HG03175 (cell line): ENCODE measurements around the gene DPM3.
"Not testable (repeated sequence)": the region's sequence is repeated elsewhere in the genome, so short reads cannot be mapped to it uniquely, and the experiment has no call there.

Source experiments
- ATAC-seq: cut with Tn5 transposase; IDR thresholded peaks from one replicate; pipeline ENCODE4 v1.9.1; 2021; ENCODE audit warnings: mild to moderate bottlenecking, moderate library complexity; ENCODE audit not compliant: unreplicated experiment

Gene DPM3, protein sequence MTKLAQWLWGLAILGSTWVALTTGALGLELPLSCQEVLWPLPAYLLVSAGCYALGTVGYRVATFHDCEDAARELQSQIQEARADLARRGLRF

GRCh38 chr1:155139895-155140629 lies at the start of gene DPM3:
DPM3 (minus strand) TSS chr1:155140531; CDS start chr1:155140240, 291 bp downstream.
- peak; percentile 72 for ATAC-seq

DNA sequence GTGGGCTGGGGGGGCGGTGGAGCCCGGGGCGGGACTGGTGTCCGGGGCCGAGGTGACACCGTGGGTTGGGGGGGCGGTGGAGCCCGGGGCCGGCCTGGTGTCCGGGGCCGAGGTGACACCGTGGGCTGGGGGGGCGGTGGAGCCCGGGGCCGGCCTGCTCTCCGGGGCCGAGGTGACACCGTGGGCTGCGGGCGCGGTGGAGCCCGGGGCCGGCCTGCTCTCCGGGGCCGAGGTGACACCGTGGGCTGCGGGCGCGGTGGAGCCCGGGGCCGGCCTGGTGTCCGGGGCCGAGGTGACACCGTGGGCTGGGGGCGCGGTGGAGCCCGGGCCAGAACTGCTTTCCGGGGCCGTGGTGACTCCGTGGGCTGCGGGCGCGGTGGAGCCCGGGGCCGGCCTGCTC lies 49.6 kb upstream of the DPM3 start:
- ATAC-seq: not testable (repeated sequence)

DNA sequence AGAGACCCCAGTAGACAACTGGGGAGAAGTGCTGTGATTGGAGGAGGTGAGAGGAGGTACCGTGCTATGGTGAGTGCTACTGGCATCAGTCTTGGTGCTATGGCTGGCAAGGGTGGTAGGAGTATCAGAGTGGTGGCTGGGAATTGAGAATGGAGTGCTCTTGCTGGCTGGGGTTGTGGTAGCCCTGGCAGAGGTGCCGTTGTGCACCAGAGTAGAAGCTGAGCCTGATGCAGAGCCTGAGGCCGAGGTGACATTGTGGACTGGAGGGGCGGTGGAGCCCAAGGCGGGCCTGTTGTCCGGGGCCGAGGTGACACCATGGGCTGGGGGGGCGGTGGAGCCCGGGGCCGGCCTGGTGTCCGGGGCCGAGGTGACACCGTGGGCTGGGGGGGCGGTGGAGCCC lies 47.9 kb upstream of the DPM3 start:
- no peak for ATAC-seq

DNA sequence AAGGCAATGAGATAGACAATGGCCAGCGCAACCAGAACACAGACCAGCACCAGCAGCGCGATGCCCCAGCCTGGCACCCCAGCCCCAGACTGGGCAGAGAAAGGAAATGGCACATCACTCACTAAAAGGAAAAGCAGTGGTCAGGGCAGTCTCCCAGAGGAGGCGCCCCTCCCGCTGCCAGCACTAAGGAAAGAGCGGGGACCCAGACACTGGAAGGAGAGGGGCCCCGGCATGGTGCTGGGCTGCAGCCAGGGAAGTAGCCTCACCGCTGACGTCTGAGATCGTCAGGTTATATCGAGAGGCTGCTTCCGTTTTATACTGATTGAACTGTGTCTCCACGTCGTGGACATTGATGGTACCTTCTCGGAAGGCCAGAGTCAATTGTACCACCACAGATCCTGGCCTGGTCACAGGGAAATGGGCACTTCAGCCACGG lies 47.1 kb upstream of the DPM3 start:
- no peak for ATAC-seq

DNA sequence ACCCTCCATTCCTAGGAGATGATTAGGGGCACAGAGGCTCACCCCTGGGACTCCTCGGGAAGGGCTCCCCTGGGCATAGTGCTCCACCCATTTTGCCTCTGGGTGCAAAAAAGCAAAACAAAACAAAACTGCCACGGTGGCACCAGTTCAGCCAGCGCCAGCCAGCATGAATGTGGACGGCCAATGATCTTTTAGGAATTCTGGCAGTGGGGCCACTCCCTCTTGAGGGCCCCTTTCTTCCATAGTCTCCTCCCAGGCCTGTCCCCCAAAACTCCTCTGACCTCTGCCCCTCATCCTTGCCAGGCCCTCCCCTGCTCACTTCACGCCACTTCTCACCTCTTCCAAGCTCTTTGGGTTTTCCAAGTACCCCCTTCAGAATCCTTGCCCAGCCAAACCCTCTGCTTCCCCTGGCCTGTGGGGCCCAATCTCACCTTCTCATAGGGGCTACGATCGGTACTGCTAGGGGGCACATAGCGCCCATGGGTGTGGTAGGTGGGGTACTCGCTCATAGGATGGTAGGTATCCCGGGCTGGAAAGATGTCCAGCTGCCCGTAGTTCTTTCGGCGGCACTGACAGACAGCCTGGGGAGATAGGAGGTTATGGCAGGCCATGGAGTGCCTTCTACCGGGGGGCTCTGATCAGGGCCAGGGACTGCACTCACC lies 46.6 kb upstream of the DPM3 start:
- no peak for ATAC-seq

DNA sequence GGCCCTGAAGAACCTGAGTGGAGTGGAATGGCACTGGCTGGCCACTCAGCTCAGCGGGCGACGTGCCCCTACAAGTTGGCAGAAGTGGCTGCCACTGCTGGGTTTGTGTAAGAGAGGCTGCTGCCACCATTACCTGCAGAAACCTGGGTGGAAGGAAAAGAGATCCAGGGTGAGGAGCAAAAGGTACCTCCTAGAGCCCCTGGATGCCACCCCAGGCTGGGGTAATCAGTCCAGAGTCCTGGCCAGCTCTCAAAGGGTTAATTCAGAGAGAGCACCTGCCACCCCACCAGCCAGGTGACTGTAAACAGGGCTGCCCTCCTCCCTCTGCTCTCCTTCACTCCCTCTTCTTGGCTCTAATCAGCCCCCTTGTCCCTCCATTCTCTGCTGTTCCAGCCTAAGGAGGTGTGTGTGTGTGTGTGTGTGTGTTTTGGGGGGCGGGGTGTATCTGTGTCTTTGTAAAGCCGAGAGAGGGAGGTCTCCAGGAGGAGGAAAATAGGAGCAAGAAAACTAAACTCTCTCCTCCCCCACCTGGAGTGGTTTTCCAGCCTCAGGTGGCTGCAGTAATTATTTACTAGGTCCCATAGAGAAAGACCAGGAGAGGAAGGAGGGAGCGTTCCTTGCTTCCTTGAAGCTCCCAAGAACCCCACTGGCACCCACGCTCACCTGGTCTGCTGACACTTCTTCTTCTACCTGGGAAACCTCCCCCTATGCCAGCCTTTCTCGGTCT lies 45.9 kb upstream of the DPM3 start:
- ATAC-seq: no peak

GRCh38 chr1:155185783-155186066 lies 45.4 kb upstream of the DPM3 start:
- ATAC-seq: no peak

DNA sequence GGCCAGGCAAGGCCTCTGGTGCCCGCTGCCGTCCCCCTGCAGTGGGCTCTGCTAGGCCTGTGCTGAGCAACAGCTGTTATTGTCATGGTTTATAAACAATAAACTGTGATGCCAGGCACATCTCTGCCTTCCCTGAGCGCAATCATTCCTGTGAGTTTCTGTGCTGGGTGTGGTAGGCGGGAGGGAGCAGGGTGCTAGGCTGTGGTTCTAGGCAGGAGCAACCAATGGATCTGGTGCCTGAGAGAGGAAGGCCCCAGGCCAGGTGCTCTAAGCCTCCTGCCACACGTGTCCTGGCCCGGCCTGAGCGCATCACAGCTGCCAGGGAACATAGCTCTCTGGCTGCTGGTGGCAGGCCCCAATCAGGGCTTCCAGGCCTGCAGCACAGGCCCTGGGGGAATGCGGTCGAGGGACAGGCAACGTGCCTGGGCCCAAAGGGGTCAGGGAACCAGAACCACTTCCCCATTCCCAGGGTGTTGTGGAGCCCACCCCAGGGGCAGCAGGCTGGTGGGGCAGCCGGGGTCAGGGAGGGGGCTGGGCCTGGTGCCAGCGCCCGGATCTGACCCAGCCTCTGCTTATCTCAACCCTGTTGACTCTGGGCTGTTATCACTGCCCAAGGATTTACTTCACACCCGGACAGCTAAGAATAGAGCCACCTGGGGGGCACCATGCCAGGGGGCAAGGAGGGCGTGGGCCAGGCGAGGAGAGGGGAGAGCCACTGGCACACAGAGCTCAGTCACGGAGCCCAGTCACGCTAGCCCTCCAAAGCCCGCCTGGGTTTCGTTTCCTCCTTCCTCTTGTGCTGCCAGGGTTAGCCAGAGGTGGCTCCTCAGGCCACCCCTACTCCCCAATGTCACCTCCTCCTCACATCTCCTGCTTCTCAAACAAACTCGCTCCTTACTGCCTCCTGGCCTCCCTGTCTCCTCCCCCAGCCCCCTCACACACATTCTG lies 44.8 kb upstream of the DPM3 start:
- peak; percentile 93 for ATAC-seq

GRCh38 chr1:155184351-155184811 lies 44.0 kb upstream of the DPM3 start:
- no peak for ATAC-seq

DNA sequence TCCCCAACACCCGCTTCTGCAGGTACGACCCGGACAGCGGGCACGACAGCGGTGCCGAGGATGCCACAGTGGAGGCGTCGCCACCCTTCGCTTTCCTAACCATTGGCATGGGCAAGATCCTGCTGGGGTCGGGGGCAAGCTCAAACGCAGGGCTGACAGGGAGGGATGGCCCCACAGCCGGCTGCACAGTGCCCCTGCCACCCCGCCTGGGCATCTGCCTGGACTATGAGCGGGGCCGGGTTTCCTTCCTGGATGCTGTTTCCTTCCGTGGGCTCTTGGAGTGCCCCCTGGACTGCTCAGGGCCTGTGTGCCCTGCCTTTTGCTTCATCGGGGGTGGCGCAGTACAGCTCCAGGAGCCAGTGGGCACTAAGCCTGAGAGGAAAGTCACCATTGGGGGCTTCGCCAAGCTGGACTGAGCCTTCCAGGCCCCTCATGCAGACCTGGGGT lies 43.5 kb upstream of the DPM3 start:
- no peak for ATAC-seq

GRCh38 chr1:155182052-155182550 lies 41.8 kb upstream of the DPM3 start:
- ATAC-seq: no peak

DNA sequence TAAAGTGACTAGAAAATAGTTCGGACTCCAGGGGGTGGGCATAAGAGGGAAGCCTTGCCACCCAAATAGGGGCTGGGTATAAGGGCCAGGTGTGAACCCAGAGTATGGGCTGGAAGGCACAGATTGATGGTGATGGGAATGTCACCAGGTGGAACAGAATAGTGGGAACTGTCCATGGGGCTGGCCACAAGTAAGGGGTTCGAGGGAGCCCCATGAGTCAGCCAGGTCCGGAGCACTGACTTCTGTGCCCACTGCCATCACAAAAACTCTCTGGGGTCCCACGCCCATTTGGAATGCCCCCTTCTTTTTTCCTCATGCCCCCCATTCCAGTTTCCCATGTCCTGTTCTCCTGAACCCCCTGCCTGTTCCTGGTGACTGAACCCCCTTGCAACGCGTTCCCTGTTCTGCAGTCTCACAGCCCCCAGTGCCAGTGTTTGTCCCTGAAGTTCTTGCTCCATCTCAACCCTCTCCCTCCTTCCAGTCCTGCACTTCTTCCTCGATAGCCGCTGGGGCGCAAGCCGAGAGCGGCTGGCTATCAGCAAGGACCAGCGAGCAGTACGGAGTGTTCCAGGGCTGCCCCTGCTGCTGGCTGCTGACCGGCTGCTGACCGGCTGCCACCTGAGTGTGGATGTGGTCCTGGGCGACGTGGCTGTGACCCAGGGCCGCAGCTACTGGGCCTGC lies 41.2 kb upstream of the DPM3 start:
- no peak for ATAC-seq

DNA sequence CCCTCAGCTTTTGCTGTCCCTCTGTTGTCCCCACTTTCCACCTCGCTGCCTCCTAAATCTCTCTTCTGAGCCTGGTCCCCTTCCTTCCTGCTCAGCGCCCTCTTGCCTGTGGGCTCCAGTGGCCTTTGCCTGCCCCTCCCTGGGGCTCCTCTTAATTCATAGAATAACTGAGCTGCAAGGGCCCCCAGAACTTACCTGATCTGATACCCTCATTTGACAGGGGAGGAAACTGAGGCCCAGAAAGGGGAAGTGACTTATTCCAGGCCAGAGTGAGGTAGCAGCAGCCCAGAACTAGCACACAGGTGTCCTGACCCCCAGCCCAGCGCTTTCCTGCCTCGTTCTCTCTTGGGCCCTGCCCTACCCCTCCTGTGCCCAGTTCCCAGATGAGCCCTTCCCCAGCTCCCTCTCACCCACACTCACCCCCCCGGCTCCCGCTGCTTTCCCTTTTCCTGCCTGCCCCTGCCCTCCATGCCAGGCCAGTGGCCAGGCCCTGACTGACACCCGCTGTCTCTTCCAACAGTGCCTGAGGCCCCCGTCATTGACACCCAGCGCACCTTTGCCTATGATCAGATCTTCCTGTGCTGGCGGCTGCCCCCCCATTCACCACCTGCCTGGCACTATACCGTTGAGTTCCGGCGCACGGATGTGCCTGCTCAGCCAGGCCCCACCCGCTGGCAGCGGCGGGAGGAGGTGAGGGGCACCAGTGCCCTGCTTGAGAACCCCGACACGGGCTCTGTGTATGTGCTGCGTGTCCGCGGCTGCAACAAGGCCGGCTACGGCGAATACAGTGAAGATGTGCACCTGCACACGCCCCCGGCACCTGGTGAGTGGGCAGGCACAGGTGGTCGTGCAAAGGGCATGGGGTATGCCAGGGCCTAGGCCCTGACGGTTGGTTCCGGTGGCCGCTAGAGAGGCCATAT lies 39.0 kb upstream of the DPM3 start:
- no peak for ATAC-seq

DNA sequence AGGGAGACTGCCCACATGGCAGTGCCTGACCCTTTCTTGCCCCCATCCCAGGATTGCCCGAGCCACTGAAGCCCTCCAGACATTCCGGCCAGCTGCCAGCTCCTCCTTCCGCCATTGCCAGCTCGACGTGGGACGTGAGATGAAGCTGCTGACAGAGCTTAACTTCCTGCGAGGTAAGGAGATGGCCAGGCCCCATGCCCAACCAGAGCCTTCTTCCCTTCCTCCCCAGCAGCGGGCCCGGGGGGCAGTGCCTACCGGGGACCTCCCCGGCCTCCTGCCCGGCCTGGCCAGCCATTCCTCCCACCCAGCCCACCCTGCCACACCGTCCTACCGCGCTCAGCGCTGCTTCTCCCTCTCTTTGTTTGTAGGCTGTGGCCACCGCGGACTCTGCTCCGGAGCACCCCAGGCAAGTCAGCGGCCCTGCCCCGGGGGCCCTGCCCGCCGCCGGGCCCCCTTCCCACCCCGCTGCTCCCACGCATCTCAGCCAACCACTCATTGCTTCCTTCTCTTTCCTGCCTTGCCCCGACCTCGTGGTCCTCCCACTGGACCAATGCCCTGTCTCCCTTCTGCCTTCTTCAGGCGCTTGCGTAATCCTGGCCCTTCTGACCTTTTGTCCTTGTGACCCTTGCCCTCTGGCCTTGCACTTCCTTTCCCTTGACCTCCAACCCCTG lies 38.2 kb upstream of the DPM3 start:
- no peak for ATAC-seq

GRCh38 chr1:155177918-155178281 lies 37.6 kb upstream of the DPM3 start:
- no peak for ATAC-seq

- no peak for ATAC-seq
Observed at GRCh38 chr1:155177192-155177917, 37.0 kb upstream of the DPM3 start.

- ATAC-seq: no peak
Observed at GRCh38 chr1:155176544-155177071, 36.3 kb upstream of the DPM3 start.
